Measurements from ENCODE around the gene ATP1A4. TPM values are rescaled to one million over a fixed set of nuclear protein-coding genes. Genes with fewer than 3 reads are reported as not detected.

ATP1A4 gene
- total and polyA plus RNA-seq, 4 experiments from 2014 or later: not detected

GRCh38 chr1:160194737-160195059 is 43.3 kb downstream of the ATP1A4 start:
- DNase-seq: no peak
- no peak overlapping the region for H3K27ac Mint-ChIP-seq
- CTCF ChIA-PET (ENCODE audit: partially characterized antibody): interaction anchor here (1.0 to 5.6 kb wide), 4 partner anchors 57 to 182 kb away, joined by 4 to 57 read pairs (median 8); partner anchors contain the start of gene PEX19
- POLR2A ChIA-PET (ENCODE audit: partially characterized antibody): no interaction called here
- peaks cover 9% of the 10 kb centered on the region for H3K4me1 ChIP-seq (ENCODE audit: insufficient read depth, low read length)
- H3K4me3 Mint-ChIP-seq: no peak overlapping the region
- no peaks in the 10 kb centered on the region for H3K36me3 ChIP-seq (ENCODE audit: insufficient read depth, low read length)
- no peaks in the 10 kb centered on the region for H3K27me3 Mint-ChIP-seq
- H3K9me3 Mint-ChIP-seq: no peaks in the 10 kb centered on the region
- H3K27ac ChIP-seq (ENCODE audit: low read depth, low read length): no peak overlapping the region
- H3K9me3 ChIP-seq (ENCODE audit: control insufficient read depth in 1 of 2, low read length in 2 of 2): no peaks in the 10 kb centered on the region
- H3K36me3 Mint-ChIP-seq: no peaks in the 10 kb centered on the region
- H3K4me1 Mint-ChIP-seq: no peaks in the 10 kb centered on the region
- no peak overlapping the region for H3K4me3 ChIP-seq (ENCODE audit: low read length in 2 of 2)
- no peaks in the 10 kb centered on the region for H3K27me3 ChIP-seq (ENCODE audit: insufficient read depth, low read length)
- intact Hi-C loops (cut with micrococcal nuclease): loop anchor here (10.0 kb wide), 1 partner anchor 410 kb away; no protein-coding TSS in a partner anchor

GRCh38 chr1:160196143-160196542 is 44.7 kb downstream of the ATP1A4 start:
- H3K9me3 Mint-ChIP-seq: no peaks in the 10 kb centered on the region
- no peak overlapping the region for H3K27ac Mint-ChIP-seq
- ChIA-PET POLR2A (ENCODE audit: partially characterized antibody) (interaction anchor here (0.7 kb wide), 1 partner anchor 8 kb away, joined by 4 read pairs; no protein-coding TSS in a partner anchor), CTCF (ENCODE audit: partially characterized antibody) (interaction anchor here (0.8 to 5.6 kb wide), 5 partner anchors 23 to 181 kb away, joined by 4 to 57 read pairs (median 5); no protein-coding TSS in a partner anchor)
- no peaks in the 10 kb centered on the region for H3K36me3 Mint-ChIP-seq
- H3K27ac ChIP-seq (ENCODE audit: low read depth, low read length): no peak overlapping the region
- H3K4me1 Mint-ChIP-seq: no peaks in the 10 kb centered on the region
- intact Hi-C loops (cut with micrococcal nuclease): loop anchor here (10.0 kb wide), 1 partner anchor 409 kb away; no protein-coding TSS in a partner anchor
- no peak overlapping the region for H3K4me3 Mint-ChIP-seq
- no peaks in the 10 kb centered on the region for H3K9me3 ChIP-seq (ENCODE audit: control insufficient read depth in 1 of 2, low read length in 2 of 2)
- H3K27me3 ChIP-seq (ENCODE audit: insufficient read depth, low read length): no peaks in the 10 kb centered on the region
- H3K27me3 Mint-ChIP-seq: no peaks in the 10 kb centered on the region
- no peak for DNase-seq
- H3K4me1 ChIP-seq (ENCODE audit: insufficient read depth, low read length): peaks cover 9% of the 10 kb centered on the region
- no peaks in the 10 kb centered on the region for H3K36me3 ChIP-seq (ENCODE audit: insufficient read depth, low read length)
- no peak overlapping the region for H3K4me3 ChIP-seq (ENCODE audit: low read length in 2 of 2)

GRCh38 chr1:160197231-160197630 is 45.8 kb downstream of the ATP1A4 start:
- Mint-ChIP-seq H3K4me1 (no peaks in the 10 kb centered on the region), H3K27me3 (no peaks in the 10 kb centered on the region), H3K36me3 (no peaks in the 10 kb centered on the region), H3K9me3 (no peaks in the 10 kb centered on the region), H3K4me3 (no peak overlapping the region), H3K27ac (no peak overlapping the region)
- Histone ChIP-seq H3K9me3 (ENCODE audit: control insufficient read depth in 1 of 2, low read length in 2 of 2) (no peaks in the 10 kb centered on the region), H3K4me3 (ENCODE audit: low read length in 2 of 2) (no peak overlapping the region), H3K27me3 (ENCODE audit: insufficient read depth, low read length) (no peaks in the 10 kb centered on the region), H3K36me3 (ENCODE audit: insufficient read depth, low read length) (no peaks in the 10 kb centered on the region), H3K27ac (ENCODE audit: low read depth, low read length) (no peak overlapping the region), H3K4me1 (ENCODE audit: insufficient read depth, low read length) (peaks cover 9% of the 10 kb centered on the region)
- ChIA-PET POLR2A (ENCODE audit: partially characterized antibody) (no interaction called here), CTCF (ENCODE audit: partially characterized antibody) (interaction anchor here (5.6 kb wide), 1 partner anchor 93 kb away, joined by 57 read pairs; no protein-coding TSS in a partner anchor)
- DNase-seq: no peak
- intact Hi-C loops (cut with micrococcal nuclease): loop anchor here (10.0 kb wide), 1 partner anchor 408 kb away; no protein-coding TSS in a partner anchor

- Histone ChIP-seq H3K27me3 (ENCODE audit: insufficient read depth, low read length) (no peaks in the 10 kb centered on the region), H3K4me3 (ENCODE audit: low read length in 2 of 2) (no peak overlapping the region), H3K4me1 (ENCODE audit: insufficient read depth, low read length) (peaks cover 11% of the 10 kb centered on the region), H3K27ac (ENCODE audit: low read depth, low read length) (no peak overlapping the region), H3K36me3 (ENCODE audit: insufficient read depth, low read length) (no peaks in the 10 kb centered on the region), H3K9me3 (ENCODE audit: control insufficient read depth in 1 of 2, low read length in 2 of 2) (no peaks in the 10 kb centered on the region)
- H3K27me3 Mint-ChIP-seq: no peaks in the 10 kb centered on the region
- H3K4me3 Mint-ChIP-seq: no peak overlapping the region
- H3K9me3 Mint-ChIP-seq: no peaks in the 10 kb centered on the region
- ChIA-PET POLR2A (ENCODE audit: partially characterized antibody) (no interaction called here), CTCF (ENCODE audit: partially characterized antibody) (interaction anchor here (1.2 to 4.4 kb wide), 4 partner anchors 8 to 113 kb away, joined by 3 to 20 read pairs (median 6); no protein-coding TSS in a partner anchor)
- H3K36me3 Mint-ChIP-seq: no peaks in the 10 kb centered on the region
- intact Hi-C loops (cut with micrococcal nuclease): no loop called here
- peaks cover 7 to 14% (median 11%) of the 10 kb centered on the region in 4 donors for H3K4me1 Mint-ChIP-seq
- H3K27ac Mint-ChIP-seq: no peak overlapping the region
- no peak for DNase-seq
Measured at GRCh38 chr1:160200786-160201185, 49.4 kb downstream of the ATP1A4 start.

- intact Hi-C loops (cut with micrococcal nuclease): loop anchor here (5.0 kb wide), 1 partner anchor 83 kb away; the partner anchor contains the start of gene PEX19
- Mint-ChIP-seq H3K4me1 (peaks cover 27 to 40% (median 33%) of the 10 kb centered on the region in 4 donors), H3K9me3 (no peaks in the 10 kb centered on the region), H3K27me3 (no peaks in the 10 kb centered on the region), H3K4me3 (peak overlapping the region; percentile 71 to 94 (median 82)), H3K36me3 (peaks cover 0 to 6% of the 10 kb centered on the region in 2 donors), H3K27ac (peak overlapping the region; percentile 81 to 94 (median 90))
- no peaks in the 10 kb centered on the region for H3K27me3 ChIP-seq (ENCODE audit: insufficient read depth, low read length)
- CTCF ChIA-PET (ENCODE audit: partially characterized antibody): interaction anchor here (1.2 to 4.4 kb wide), 4 partner anchors 11 to 87 kb away, joined by 4 to 20 read pairs (median 6); no protein-coding TSS in a partner anchor
- peak overlapping the region in 1 of 2 donors; percentile 2 for H3K4me3 ChIP-seq (ENCODE audit: low read length in 2 of 2)
- H3K4me1 ChIP-seq (ENCODE audit: insufficient read depth, low read length): peaks cover 23% of the 10 kb centered on the region
- H3K36me3 ChIP-seq (ENCODE audit: insufficient read depth, low read length): no peaks in the 10 kb centered on the region
- peak overlapping the region; percentile 26 for H3K27ac ChIP-seq (ENCODE audit: low read depth, low read length)
- no peaks in the 10 kb centered on the region for H3K9me3 ChIP-seq (ENCODE audit: control insufficient read depth in 1 of 2, low read length in 2 of 2)
- peak in 1 of 5 donors; percentile 47 for DNase-seq
- POLR2A ChIA-PET (ENCODE audit: partially characterized antibody): interaction anchor here (0.7 to 2.7 kb wide), 5 partner anchors 9 to 80 kb away, joined by 3 to 13 read pairs (median 4); partner anchors contain the start of genes DCAF8 and PEX19
Measured at GRCh38 chr1:160204526-160205241, 53.3 kb downstream of the ATP1A4 start.

GRCh38 chr1:160205242-160206035 is 54.0 kb downstream of the ATP1A4 start, which contains the start of gene PEA15:
PEA15 (plus strand) TSS chr1:160205384; CDS start chr1:160211545, 6,161 bp downstream.
- no peaks in the 10 kb centered on the region for H3K9me3 Mint-ChIP-seq
- H3K4me1 ChIP-seq (ENCODE audit: insufficient read depth, low read length): peaks cover 30% of the 10 kb centered on the region
- no peaks in the 10 kb centered on the region for H3K36me3 ChIP-seq (ENCODE audit: insufficient read depth, low read length)
- H3K9me3 ChIP-seq (ENCODE audit: control insufficient read depth in 1 of 2, low read length in 2 of 2): no peaks in the 10 kb centered on the region
- intact Hi-C loops (cut with micrococcal nuclease): loop anchor here (5.0 kb wide), 1 partner anchor 82 kb away; the partner anchor contains the start of gene PEX19
- H3K4me1 Mint-ChIP-seq: peaks cover 29 to 48% (median 40%) of the 10 kb centered on the region in 4 donors
- peak within 1 kb of the TSS; percentile 31 to 88 for H3K4me3 ChIP-seq (ENCODE audit: low read length in 2 of 2)
- H3K27ac Mint-ChIP-seq: peak within 1 kb of the TSS; percentile 88 to 98 (median 94)
- H3K4me3 Mint-ChIP-seq: peak within 1 kb of the TSS; percentile 88 to 96 (median 92)
- no peaks in the 10 kb centered on the region for H3K27me3 Mint-ChIP-seq
- peaks cover 0 to 13% of the 10 kb centered on the region in 2 donors for H3K36me3 Mint-ChIP-seq
- H3K27me3 ChIP-seq (ENCODE audit: insufficient read depth, low read length): no peaks in the 10 kb centered on the region
- CTCF ChIA-PET (ENCODE audit: partially characterized antibody): interaction anchor here (0.7 to 1.9 kb wide), 3 partner anchors 12 to 55 kb away, joined by 3 to 7 read pairs (median 3); no protein-coding TSS in a partner anchor
- H3K27ac ChIP-seq (ENCODE audit: low read depth, low read length): peak within 1 kb of the TSS; percentile 77
- peak; percentile 59 to 68 (median 62) for DNase-seq
- POLR2A ChIA-PET (ENCODE audit: partially characterized antibody): interaction anchor here (1.0 to 2.7 kb wide), 5 partner anchors 8 to 864 kb away, joined by 3 to 13 read pairs (median 4); partner anchors contain the start of genes ARHGAP30, DCAF8 and PEX19

All from CD4-positive, alpha-beta memory T cell (primary cell).